ENCODE results near the gene SYNGR1. TPM values are rescaled to one million over a fixed set of nuclear protein-coding genes. Genes with fewer than 3 reads are reported as not detected.
"Not testable (repeated sequence)": the region's sequence is repeated elsewhere in the genome, so short reads cannot be mapped to it uniquely, and the experiment has no call there.

The SYNGR1 gene
- total RNA-seq, 1 experiment from 2014 or later = 12.8 TPM

DNA sequence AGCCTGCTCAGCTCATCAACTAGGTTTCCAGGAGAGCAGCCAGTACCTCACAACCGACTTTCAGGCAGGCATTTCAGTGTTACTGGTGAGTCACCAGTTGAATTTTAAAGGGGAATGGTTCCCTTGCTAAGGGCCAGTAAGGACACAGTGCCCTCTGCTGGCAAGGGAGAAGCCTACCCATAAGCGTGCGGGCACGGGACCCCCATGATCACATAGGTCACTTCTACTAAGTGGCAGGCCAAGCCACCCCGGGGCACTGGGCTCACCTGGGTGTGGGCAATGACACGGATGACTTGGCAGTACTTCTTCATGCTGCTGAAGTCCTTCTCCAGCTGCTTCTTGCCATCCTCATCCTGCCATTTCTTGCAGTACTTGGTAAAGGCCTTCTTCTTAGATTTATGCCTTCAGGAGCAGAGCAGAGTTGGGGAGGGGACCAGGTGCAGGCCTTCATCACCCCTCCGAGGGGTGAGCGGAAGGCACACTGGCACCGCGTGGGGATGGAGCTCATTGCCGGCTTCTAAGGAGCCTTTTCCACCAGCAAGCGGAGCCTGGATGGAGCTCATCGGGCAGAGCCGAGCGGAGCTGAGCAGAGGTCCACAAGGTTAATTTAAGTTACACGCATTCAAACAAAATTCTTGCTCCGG, 33.2 kb upstream of the SYNGR1 start:
- peak; percentile 88 for DNase-seq (ENCODE audit: low read depth)

DNA sequence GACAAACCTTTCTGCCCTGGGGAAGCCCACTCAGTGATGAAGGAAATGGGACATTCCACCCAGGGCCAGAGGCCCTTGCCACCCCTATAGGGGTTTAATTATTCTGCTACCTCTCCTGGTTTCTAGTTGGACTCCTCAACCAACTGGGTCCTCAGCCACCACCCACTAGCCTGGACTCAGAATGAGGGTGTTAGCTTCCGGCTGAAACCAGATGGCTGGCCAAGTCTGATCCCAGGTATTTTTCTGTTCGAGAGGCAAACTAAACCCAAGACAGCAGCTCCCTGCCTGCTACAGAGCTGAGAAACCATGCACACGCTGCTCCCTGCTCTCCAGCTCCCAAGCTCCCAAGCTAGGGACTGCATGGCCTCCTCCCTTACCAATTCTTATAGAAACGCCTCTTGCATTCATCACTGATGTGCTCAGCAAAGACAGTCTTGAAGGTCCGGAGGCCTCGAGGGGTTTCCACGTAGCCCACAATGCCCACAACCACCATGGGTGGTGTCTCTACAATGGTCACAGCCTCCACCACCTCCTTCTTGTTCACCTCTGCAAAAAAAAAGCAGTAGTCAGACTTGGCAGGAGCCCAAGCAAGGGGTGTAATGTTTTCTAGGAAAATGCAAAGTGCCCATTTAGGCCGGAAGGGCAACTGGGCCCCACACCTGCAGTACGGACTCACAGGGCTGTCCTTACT, 32.6 kb upstream of the SYNGR1 start:
- no peak for DNase-seq (ENCODE audit: low read depth)

DNA sequence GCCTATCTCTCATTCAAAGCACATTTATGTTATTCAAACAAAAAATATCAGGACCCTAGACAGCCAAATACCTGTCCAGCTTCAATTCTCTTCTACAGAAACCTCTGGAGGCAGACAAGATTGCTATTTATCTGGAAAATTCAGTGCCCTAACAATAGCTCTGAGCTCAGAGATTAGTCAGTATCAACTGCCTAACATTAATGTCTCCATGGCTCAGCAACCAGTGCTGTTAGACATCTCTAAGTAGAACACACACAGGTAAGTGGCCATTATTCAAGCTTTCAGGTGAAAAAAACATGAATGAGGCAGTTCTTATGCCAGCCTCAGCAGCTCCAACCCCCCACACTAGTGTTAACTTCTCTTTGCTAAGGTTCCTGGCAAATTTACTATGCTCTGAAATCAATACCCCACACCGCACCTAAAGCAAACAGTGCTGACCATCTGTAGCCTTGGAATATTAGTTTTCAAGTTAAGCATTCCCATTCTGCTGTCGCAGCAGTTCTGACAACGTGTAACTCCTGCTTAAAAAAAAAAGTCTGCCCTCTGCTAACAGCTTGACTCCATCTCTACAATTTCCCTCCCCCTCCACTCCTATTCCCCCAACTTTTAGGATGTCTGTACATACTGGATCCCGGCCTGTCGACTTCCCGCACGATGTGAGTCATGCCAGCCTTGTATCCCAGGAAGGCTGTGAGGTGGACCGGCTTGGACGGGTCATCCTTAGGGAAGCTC, 31.9 kb upstream of the SYNGR1 start:
- DNase-seq (ENCODE audit: low read depth) = no peak

DNA sequence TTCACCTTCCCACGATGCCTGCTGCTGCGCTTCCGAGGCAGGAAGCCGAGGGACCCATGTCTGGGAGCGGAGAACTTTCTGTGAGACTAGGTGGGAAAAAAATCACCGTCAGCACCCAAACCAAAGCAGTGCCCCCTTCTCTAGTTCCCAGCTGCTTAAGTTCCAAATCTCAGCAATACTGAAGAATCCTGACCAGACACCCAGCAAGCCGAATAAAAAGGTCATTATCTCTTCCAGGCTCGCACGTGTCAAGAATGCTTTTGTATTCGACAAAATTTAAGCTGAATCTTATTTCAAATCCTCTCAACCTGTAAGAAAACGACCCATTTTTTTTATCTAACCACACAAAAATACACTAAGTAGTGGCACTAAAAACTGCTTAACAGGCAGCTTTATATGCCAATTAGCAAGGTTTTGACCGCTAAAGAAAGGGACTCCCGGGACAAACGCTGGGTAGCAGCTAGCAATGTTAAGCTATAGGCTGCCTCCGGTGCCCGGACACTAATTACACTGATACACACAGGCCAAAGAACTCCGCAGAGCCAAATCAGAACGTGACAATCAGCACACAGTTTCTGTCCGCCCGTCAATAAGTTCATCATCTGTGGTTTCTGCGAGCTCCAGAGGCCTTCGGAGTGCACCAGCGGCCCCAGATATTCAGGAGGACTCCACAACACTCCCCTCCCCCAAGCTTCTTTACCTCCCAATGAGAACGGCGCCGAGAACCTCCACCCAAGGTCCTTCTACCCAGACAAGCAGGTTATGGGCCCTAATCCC, 31.1 kb upstream of the SYNGR1 start:
- DNase-seq (ENCODE audit: low read depth) = no peak

DNA sequence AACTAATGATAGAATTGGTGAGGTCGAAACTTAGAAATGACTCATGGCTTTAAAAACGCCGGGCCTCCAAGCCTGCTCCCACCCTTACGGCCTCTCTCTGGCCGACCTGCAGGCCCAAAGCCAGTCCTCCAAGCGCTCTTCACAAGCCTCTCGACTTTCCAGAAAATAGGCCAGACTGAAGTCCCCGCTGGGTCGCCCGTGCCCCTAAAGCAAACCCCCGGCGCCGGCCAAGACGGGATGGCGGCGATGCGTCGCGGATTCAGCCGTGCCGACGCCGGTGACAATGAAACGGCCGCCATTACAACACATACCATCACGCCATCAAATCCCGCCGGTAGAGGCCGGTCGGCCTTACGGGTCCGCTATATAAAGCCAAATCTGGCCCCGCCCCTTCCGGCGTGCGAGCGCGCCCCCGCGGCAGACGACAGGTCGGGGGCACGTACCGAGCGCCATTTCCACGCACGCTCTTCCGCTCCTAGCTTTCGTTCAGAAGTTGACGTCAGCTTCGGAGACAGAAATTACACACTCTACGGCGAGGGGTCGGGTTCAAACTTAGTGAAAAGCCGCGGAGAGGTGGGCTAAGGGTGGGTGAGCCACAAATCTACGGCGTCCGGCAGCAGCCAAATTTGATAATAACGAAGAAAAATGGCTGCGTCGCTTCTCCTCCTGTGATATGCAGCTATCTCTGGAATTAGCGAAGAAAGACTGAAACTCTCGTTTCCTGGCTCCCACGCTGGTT, 30.3 kb upstream of the SYNGR1 start, which contains the start of gene RPL3:
Gene RPL3, minus strand, starts transcription at position 340 of the 739 bp plus-strand sequence. Its CDS starts 26 bp downstream, at position 314.
- peak; percentile 98 for DNase-seq (ENCODE audit: low read depth)

DNA sequence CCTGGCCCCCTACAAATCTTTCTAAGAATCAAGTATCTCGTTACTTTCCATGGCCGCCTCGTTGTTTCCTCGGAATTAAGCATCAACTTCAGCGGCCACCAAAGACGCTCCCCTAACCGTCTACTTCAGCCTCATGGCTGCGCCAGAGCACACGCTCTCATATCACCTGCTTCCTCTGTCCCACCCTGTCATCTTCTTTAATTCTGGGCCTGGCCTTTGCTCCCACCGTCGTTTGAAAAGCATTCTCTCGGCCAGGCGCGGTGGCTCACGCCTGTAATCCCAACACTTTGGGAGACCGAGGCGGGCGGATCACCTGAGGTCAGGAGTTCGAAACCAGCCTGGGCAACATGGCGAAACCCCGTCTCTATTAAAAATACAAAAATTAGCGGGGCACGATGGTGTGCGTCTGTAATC, 29.2 kb upstream of the SYNGR1 start:
- not testable (repeated sequence) for DNase-seq (ENCODE audit: low read depth)

DNA sequence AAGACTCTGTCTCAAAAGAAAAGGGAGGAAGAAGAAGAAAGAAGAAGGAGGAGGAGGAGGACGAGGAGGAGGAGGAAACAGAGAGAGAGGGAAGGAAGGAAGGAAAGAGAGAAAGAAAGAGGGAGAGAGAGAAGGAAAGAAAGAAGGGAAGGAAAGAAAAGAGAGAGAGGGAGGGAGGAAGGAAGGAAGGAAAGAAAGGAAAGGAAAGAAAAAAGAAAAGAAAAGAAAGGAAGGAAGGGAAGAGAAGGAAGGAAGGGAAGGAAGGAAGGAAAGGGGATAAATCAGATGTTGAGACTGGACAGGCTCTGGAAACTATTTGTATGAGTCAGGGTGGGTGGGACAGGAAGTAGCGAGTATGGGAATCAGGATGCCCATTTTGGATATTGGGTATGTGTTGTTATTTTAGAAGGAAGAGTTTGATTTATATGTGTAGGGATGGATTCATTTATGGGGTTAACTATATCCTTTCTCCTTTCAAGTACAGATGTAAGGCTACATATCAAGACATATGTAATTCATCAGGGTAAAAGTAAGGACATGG, 24.3 kb upstream of the SYNGR1 start:
- peak; percentile 65 for DNase-seq (ENCODE audit: low read depth)

DNA sequence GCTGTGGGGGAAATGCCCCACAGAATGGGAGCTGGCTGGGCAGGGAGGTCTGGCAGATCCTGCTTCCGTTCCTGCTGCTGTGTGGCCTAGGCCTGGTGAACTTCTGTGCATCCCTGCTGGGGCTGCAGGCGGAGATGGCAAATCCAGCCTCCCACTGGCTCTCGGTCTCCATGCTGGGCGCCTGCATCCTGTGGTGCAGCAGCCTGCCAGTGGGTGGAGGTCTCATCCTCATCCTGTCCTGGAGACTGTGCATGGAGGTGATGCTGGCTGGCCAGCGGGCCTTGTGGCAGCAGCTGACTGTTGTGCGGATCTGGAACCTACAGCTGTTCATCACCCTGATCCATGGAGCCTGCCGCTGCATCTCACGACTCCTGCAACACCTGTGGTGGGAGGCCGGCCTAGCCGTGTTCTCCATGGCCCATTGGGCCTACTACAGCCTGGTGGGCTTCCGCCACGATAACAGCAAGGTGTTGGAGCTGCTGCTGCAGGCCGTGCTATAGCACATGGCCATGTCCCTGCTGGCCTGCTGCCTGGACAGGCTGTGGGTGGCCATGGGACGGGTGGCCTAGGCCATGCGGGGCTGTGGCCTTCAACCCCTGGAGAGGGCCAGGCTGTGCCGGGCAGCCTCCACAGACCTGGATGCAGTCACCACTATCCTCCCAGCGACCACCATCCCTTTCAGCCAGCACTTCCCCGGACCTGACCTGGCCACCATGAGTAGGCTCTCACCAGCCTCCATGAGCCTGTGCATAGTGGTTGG, 21.6 kb upstream of the SYNGR1 start:
- no peak for DNase-seq (ENCODE audit: low read depth)

DNA sequence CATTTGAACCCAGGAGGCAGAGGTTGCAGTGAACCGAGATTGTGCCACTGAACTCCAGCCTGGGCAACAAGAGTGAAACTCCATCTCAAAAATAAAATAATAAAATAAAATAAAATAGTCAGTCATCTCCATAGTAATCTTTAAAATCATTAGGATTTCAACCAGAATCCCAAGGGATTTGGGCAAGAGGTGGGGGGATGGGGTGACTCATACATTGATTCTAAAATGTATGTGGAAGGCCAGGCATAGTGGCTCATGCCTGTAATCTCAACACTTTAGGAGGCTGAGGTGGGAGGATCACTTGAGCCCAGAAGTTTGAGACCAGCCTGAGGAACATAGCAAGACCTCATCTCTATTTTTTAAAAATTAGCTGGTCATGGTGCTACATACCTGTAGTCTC, 19.2 kb upstream of the SYNGR1 start:
- DNase-seq (ENCODE audit: low read depth) = not testable (repeated sequence)

DNA sequence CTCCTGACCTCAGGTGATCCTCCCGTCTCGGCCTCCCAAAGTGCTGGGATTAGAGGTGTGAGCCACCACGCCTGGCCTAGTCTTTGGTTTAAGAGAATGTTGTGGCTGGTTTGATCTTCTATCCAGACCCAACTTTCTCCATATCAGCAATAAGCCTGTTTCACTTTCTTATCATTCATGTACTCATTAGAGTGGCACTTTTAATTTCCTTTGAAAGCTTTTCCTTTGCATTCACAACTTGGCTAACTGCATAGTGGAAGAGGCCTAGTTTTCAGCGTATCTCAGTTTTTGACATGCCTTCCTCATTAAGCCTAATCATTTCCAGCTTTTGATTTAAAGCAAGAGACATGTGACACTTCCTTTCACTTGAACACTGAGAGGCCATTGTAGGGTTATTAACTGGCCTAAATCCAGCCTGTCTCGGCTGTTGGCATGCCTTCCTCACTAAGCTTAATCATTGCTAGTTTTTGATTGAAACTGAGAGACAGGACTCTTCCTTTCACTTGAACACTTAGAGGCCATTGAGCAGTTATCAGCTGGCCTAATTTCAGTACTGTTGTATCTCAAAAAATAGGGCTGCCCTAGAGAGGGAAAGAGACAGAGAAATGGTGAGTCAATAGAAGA, 17.2 kb upstream of the SYNGR1 start:
- no peak for DNase-seq (ENCODE audit: low read depth)

DNA sequence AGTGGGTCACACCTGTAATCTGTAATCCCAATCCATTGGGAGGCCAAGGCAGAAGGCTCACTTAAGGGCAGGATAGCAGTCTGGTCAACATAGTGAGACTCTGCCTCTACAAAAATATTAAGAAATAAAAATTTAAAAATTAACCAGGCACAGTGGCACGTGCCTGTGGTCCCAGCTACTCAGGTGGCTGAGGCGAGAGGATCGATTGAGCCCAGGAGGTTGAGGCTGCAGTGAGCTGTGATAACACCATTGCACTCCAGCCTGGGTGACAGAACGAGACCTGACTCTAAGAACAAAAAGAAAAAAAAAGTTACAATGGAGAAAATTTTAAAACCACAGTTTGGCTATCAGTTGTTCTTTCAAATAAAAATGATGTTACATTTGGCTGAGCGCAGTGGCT, 13.4 kb upstream of the SYNGR1 start:
- no peak for DNase-seq (ENCODE audit: low read depth)

DNA sequence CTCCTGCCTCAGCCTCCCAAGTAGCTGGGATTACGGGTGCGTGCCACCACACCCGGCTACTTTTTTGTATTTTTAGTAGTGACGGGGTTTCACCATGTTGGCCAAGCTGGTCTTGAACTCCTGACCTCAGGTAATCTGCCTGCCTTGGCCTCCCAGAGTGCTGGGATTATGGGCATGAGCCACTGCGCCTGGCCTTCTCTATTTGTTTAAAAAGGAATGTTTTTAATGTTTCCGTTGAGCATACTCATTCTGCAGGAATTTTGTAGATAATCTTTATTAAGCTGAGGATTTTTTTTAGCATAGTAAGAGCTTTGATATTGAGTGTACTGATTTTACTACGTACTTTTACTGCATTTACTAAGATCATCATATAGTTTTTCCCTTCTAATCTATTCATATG, 10.0 kb upstream of the SYNGR1 start:
- peak; percentile 41 for DNase-seq (ENCODE audit: low read depth)

DNA sequence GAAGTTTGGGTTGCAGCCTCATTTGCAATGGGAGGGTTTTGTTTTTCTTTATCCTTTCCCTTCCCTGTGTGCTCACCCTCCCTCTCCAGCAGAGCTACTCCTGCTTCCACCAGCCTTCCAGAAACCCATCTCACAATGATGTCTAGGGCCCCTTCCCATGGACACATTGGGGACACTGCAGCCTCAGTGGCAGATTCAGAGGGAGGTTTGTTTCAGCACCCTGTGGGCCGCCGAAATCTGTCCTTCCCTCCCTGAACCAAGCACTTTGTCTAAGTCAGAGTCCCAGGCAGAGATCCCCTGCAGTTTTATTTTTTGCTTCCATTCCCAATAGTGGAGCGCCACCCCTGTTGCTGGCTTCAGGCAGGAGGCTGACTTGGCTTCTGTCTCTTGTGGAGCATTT, 8.6 kb upstream of the SYNGR1 start:
- no peak for DNase-seq (ENCODE audit: low read depth)

DNA sequence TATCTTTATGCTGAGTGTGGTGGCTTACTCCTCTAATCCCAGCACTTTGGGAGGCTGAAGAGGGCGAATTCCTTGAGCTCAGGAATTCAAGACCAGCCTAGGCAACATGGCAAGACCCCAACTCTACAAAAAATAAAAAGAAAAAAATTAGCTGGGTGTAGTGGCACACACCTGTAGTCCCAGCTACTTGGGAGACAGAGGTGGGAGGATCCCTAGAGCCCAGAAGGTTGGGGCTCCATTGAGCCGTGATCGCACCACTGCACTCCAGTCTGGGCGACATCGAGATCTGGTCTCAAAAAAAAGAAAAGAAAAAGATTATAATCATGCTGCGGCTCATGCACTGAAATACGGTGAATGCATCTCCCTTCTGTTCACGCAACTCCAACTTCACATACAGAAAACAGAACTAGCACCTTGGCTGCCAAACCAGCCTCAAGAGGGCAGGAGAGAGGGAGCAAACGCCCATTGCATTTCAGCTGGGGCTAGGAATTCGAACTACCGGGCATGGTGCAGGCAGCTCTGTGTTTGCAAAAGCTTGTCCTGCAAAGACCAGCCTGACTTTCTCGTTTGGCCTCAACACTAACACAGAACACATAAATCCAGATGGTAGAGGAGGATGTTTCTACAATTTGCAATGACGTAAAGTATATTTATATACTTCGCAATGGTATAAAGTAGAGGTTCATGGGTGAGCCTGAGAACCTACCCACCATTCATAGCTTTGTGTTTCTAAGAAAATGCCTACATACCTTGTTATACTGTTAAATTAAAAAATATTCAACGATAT, 6.3 kb upstream of the SYNGR1 start:
- no peak for DNase-seq (ENCODE audit: low read depth)

DNA sequence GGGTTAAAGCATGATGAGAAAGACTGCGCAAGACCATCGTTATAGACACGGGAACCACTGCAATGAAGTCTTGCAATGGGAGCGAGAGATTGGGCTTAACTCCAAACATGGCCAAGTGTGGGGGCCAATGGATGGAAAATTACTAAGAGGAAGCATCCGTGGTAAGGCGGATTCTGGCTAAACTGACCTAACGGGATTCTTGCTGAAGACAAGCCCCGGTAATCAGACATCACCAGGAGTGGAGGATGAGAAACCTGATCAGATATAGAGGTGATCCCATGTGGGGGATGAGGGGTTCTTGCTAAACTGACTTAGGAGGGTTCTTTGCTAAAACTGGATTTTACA, 5.8 kb upstream of the SYNGR1 start:
- no peak for DNase-seq (ENCODE audit: low read depth)

DNA sequence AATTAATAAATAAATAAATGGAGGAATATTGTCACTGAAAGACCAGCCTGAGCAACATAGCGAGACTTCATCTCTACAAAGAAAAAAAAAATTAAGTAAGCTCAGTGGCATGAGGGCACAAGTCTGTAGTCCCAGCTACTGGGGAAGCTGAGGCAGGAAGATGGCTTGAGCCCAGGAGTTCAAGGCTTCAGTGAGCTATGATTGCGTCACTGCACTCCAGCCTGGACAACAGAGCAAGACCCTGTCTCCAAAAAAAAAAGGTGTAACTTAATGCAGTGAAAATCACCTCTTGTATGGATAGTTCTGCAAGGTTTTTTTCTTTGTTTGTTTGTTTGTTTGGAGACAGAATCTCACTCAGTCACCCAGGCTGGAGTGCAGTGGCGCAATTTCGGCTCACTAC, 4.6 kb upstream of the SYNGR1 start:
- DNase-seq (ENCODE audit: low read depth) = no peak

DNA sequence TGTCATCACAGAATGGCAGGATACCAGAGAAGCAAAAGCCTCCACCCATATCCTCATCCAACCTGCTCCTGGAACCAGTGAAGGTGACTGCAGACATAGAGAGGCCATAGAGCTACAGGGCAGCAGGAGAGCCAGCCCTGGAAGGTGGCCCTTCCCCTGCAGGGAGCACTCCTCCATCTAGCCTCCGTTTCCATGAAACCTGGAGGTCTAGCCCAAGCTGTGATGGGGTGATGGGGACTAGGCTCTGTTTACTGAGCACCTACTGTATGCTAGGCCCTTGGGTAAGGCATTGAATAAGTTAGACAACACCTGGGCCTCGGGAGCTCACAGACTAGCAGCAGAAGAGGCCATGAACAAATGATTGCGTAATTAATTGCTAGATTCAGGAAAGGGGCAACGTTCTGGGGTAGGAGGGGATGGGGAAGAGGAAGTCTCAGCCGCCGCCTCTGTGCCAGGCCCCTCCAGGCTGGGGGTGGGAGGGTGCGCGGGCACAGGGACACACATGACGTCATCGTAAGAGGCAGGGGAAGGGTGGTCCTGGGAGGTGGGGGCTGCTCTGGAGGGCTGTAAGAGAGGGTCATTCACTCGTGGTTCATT, 784 bp upstream of the SYNGR1 start:
- DNase-seq (ENCODE audit: low read depth) = no peak

DNA sequence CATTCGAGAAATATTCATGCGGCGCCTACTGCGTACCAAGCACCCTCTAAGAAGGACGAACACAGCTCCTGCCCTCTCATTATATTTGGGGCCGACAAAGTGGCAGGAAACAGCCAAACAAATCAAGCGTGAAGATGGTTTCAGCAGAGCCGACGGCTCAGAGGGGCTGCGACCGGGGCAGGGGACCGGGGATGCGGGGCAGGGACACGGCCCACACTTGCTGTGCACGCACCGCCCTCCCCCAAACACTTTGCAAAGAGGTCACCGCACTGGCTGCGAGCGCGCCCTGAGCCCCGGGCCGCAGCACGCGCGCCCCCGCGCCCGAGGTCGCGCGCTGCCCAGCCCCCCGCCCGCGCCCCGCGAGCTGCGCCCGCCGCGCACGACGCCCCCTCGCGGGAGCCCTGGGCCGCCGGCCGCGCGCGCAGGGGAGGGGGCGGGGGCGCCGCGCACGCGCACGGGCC, 255 bp upstream of the SYNGR1 start:
- no peak for DNase-seq (ENCODE audit: low read depth)
